Trophoblast cell (in vitro differentiated cells and primary cell): Measurements from ENCODE around the gene CYS1.

Experiments
- DNase-seq, 2 donors: peaks; one replicate each; pipeline ENCODE4 v3.0.0-alpha.2; 2016
- H2AFZ ChIP-seq: 2 replicates; pipeline ENCODE4 v1.6.1; 2013; ENCODE audit warnings: low read length, moderate library complexity, mild to moderate bottlenecking; ENCODE audit not compliant: insufficient read depth, poor library complexity
- H2AK5ac ChIP-seq: 2 replicates; pipeline ENCODE4 v1.6.1; 2013; ENCODE audit warnings: mild to moderate bottlenecking, low read length
- H2BK120ac ChIP-seq: 2 replicates; pipeline ENCODE4 v1.6.1; 2013; ENCODE audit warnings: low read length, mild to moderate bottlenecking, moderate library complexity; ENCODE audit not compliant: insufficient read depth, poor library complexity
- H2BK12ac ChIP-seq: 2 replicates; pipeline ENCODE4 v1.6.1; 2013; ENCODE audit warnings: mild to moderate bottlenecking, low read length, moderate library complexity
- H2BK5ac ChIP-seq: 2 replicates; pipeline ENCODE4 v1.6.1; 2013; ENCODE audit warnings: low read length, low read depth, moderate library complexity, mild to moderate bottlenecking; ENCODE audit not compliant: poor library complexity
- H3K14ac ChIP-seq: 2 replicates; pipeline ENCODE4 v1.6.1; 2013; ENCODE audit warnings: mild to moderate bottlenecking, low read length
- H3K18ac ChIP-seq: 2 replicates; pipeline ENCODE4 v1.6.1; 2013; ENCODE audit warnings: mild to moderate bottlenecking, low read length
- H3K23ac ChIP-seq: 2 replicates; pipeline ENCODE4 v1.6.1; 2013; ENCODE audit warnings: low read length
- H3K27ac ChIP-seq: 2 replicates; pipeline ENCODE4 v1.5.1; 2013; ENCODE audit warnings: low read depth, mild to moderate bottlenecking, inconsistent platforms, low read length, moderate library complexity
- H3K27me3 ChIP-seq: 2 replicates; pipeline ENCODE4 v1.6.1; 2013; ENCODE audit warnings: inconsistent platforms, mild to moderate bottlenecking, low read length, moderate library complexity; ENCODE audit not compliant: insufficient read depth
- H3K36me3 ChIP-seq, 2 experiments: 1 replicate in 1 of 2; 2 replicates in 1 of 2; pipeline ENCODE4 v1.6.1; 2013; ENCODE audit warnings: low read length in 2 of 2, mild to moderate bottlenecking in 2 of 2, moderate library complexity in 1 of 2; ENCODE audit not compliant: insufficient read depth in 2 of 2, control insufficient read depth in 1 of 2
- H3K4ac ChIP-seq: 2 replicates; pipeline ENCODE4 v1.6.1; 2013; ENCODE audit warnings: low read depth, mild to moderate bottlenecking, low read length, moderate library complexity
- H3K4me1 ChIP-seq, 2 experiments: 1 replicate in 1 of 2; 2 replicates in 1 of 2; pipeline ENCODE4 v1.6.1; 2013; ENCODE audit warnings: low read length in 2 of 2, mild to moderate bottlenecking in 2 of 2, moderate library complexity in 1 of 2; ENCODE audit not compliant: insufficient read depth in 2 of 2, control insufficient read depth in 1 of 2
- H3K4me2 ChIP-seq: 2 replicates; pipeline ENCODE4 v1.6.1; 2013; ENCODE audit warnings: inconsistent platforms, mild to moderate bottlenecking, low read length, moderate library complexity
- H3K4me3 ChIP-seq: 2 replicates; pipeline ENCODE4 v1.5.1; 2013; ENCODE audit warnings: mild to moderate bottlenecking, low read depth, low read length, inconsistent platforms
- H3K79me1 ChIP-seq: one replicate; pipeline ENCODE4 v1.6.1; 2013; ENCODE audit warnings: low read length
- H3K79me2 ChIP-seq: 2 replicates; pipeline ENCODE4 v1.6.1; 2013; ENCODE audit warnings: low read length, mild to moderate bottlenecking; ENCODE audit not compliant: control insufficient read depth, insufficient read depth, poor library complexity
- H3K9ac ChIP-seq: 2 replicates; pipeline ENCODE4 v1.6.1; 2013; ENCODE audit warnings: mild to moderate bottlenecking, low read length
- H3K9me3 ChIP-seq: 2 replicates; pipeline ENCODE4 v1.6.1; 2013; ENCODE audit warnings: low read depth, mild to moderate bottlenecking, control low read depth, inconsistent platforms, low read length; ENCODE audit not compliant: insufficient read depth
- H4K12ac ChIP-seq: 2 replicates; pipeline ENCODE4 v1.6.1; 2013; ENCODE audit warnings: low read depth, mild to moderate bottlenecking, low read length, moderate library complexity
- H4K8ac ChIP-seq: 2 replicates; pipeline ENCODE4 v1.6.1; 2013; ENCODE audit warnings: low read depth, mild to moderate bottlenecking, low read length, moderate library complexity
- H4K91ac ChIP-seq: one replicate; pipeline ENCODE4 v1.6.1; 2013; ENCODE audit warnings: low read depth, mild to moderate bottlenecking, low read length, moderate library complexity
- WGBS: extraction: QIAGEN DNeasy Blood & Tissue Kit; methylation state at CpG from one replicate; pipeline ENCODE4 v1.1.7; 2013; ENCODE audit warnings: missing lambda C conversion rate; ENCODE audit not compliant: insufficient read length, insufficient coverage; ENCODE audit errors: extremely low coverage; 5-methylcytosine and 5-hydroxymethylcytosine counted together

The CYS1 gene

GRCh38 chr2:10071595-10071994 lies 8.6 kb downstream of the CYS1 start:
- no CpG with 5 or more reads among the region's 7 CpGs for WGBS

DNA sequence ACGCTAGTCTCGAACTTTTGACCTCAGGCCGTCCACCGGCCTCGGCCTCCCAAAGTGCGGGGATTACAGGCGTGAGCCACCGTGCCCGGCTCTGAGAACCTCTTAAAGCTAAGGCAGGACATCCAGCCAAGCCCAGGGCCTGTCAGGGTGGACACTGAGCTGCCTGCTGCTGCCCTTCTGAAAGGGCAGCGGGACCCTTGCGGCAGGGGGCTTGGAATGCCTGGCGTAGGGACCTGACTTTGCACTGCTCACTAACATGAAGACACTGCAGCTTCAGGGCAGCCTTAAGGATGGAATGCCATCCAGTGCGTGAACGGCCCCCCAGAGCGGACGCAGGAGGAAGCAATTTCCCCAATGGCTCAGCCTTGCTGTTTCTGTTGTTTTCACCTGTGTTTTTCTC lies 9.0 kb downstream of the CYS1 start:
- H2AK5ac ChIP-seq, result no peak overlapping the region

More at GRCh38 chr2:10071595-10071994, 8.6 kb downstream of the CYS1 start:
- Histone ChIP-seq H3K9ac (no peak overlapping the region), H3K14ac (no peak overlapping the region), H4K8ac (no peak overlapping the region), H2BK5ac (no peak overlapping the region), H4K12ac (no peak overlapping the region), H2AFZ (no peak overlapping the region), H2AK5ac (no peak overlapping the region), H3K4me1 (no peaks in the 10 kb centered on the region), H3K4ac (no peak overlapping the region), H3K18ac (no peak overlapping the region), H3K4me3 (no peak overlapping the region), H3K23ac (no peak overlapping the region), H3K36me3 (no peaks in the 10 kb centered on the region), H3K27ac (no peak overlapping the region), H3K4me2 (no peak overlapping the region), H2BK12ac (no peak overlapping the region), H3K79me1 (no peaks in the 10 kb centered on the region), H3K27me3 (no peaks in the 10 kb centered on the region), H4K91ac (peak overlapping the region; percentile 18), H3K79me2 (no peaks in the 10 kb centered on the region), H3K9me3 (peaks cover 3% of the 10 kb centered on the region), H2BK120ac (no peak overlapping the region)
- DNase-seq, result no peak

DNA sequence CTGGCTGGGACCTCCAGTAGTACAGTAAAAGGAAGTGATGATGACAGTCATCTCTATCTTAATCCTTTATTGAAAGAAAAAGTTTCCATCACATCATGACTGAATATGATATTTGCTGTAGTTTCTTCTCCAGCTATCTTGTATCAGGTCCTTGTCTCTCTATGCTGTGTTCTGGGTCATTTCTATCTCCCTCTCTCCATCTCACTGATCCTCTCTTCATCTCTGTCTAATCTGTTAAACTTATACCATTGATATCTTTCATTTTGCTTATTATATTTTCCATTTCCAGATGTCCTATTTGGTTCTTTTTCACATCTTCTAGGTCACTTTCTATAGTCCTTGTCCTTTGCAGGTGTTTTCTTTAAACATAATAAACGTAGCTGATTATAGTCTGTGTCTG lies 12.3 kb downstream of the CYS1 start:
- DNase-seq, result no peak
- no peaks in the 10 kb centered on the region for H3K79me1 ChIP-seq
- no peak overlapping the region for H3K18ac ChIP-seq
- no peak overlapping the region for H3K4me2 ChIP-seq
- no CpG with 5 or more reads among the region's 1 CpG for WGBS
- peaks cover 3% of the 10 kb centered on the region for H3K9me3 ChIP-seq
- no peaks in the 10 kb centered on the region for H3K4me1 ChIP-seq
- no peak overlapping the region for H2BK12ac ChIP-seq
- H3K36me3 ChIP-seq, result no peaks in the 10 kb centered on the region
- no peak overlapping the region for H3K4me3 ChIP-seq
- no peak overlapping the region for H3K4ac ChIP-seq
- H3K23ac ChIP-seq, result no peak overlapping the region
- no peaks in the 10 kb centered on the region for H3K27me3 ChIP-seq
- H3K79me2 ChIP-seq, result peaks cover 3% of the 10 kb centered on the region
- no peak overlapping the region for H2AK5ac ChIP-seq
- H3K27ac ChIP-seq, result no peak overlapping the region
- no peak overlapping the region for H3K14ac ChIP-seq
- H2AFZ ChIP-seq, result no peak overlapping the region
- H2BK5ac ChIP-seq, result no peak overlapping the region
- H4K12ac ChIP-seq, result no peak overlapping the region
- no peak overlapping the region for H3K9ac ChIP-seq
- H4K8ac ChIP-seq, result no peak overlapping the region
- no peak overlapping the region for H4K91ac ChIP-seq
- H2BK120ac ChIP-seq, result no peak overlapping the region

More for the DNA sequence above, 9.0 kb downstream of the CYS1 start:
- Histone ChIP-seq H3K4me1 (no peaks in the 10 kb centered on the region), H4K91ac (no peak overlapping the region), H3K4me2 (no peak overlapping the region), H3K4ac (no peak overlapping the region), H2BK120ac (no peak overlapping the region), H3K14ac (no peak overlapping the region), H3K18ac (no peak overlapping the region), H2BK5ac (no peak overlapping the region), H2AFZ (no peak overlapping the region), H3K79me1 (no peaks in the 10 kb centered on the region), H3K9me3 (peaks cover 3% of the 10 kb centered on the region), H3K36me3 (no peaks in the 10 kb centered on the region), H3K27me3 (no peaks in the 10 kb centered on the region), H3K79me2 (no peaks in the 10 kb centered on the region), H3K27ac (no peak overlapping the region), H3K4me3 (no peak overlapping the region), H3K23ac (no peak overlapping the region), H2BK12ac (no peak overlapping the region), H3K9ac (no peak overlapping the region), H4K8ac (no peak overlapping the region), H4K12ac (no peak overlapping the region)
- no peak for DNase-seq
- no CpG with 5 or more reads among the region's 16 CpGs for WGBS

- H3K79me1 ChIP-seq, result no peaks in the 10 kb centered on the region
- no peak overlapping the region for H4K12ac ChIP-seq
- WGBS, result no CpG with 5 or more reads among the region's 2 CpGs
- H4K91ac ChIP-seq, result no peak overlapping the region
- no peak overlapping the region for H2BK120ac ChIP-seq
- no peaks in the 10 kb centered on the region for H3K4me1 ChIP-seq
- peaks cover 3% of the 10 kb centered on the region for H3K79me2 ChIP-seq
- no peak overlapping the region for H3K23ac ChIP-seq
- H3K9me3 ChIP-seq, result peaks cover 3% of the 10 kb centered on the region
- H3K14ac ChIP-seq, result no peak overlapping the region
- H3K9ac ChIP-seq, result no peak overlapping the region
- no peak overlapping the region for H3K4me3 ChIP-seq
- H4K8ac ChIP-seq, result no peak overlapping the region
- H3K4ac ChIP-seq, result no peak overlapping the region
- no peaks in the 10 kb centered on the region for H3K36me3 ChIP-seq
- no peak for DNase-seq
- H3K18ac ChIP-seq, result no peak overlapping the region
- no peaks in the 10 kb centered on the region for H3K27me3 ChIP-seq
- H3K27ac ChIP-seq, result no peak overlapping the region
- no peak overlapping the region for H2AFZ ChIP-seq
- no peak overlapping the region for H3K4me2 ChIP-seq
- no peak overlapping the region for H2BK5ac ChIP-seq
- H2BK12ac ChIP-seq, result no peak overlapping the region
- no peak overlapping the region for H2AK5ac ChIP-seq
Observed at GRCh38 chr2:10067330-10067729, 12.9 kb downstream of the CYS1 start.
